Measurements from ENCODE around the gene TOR2A.

DNA sequence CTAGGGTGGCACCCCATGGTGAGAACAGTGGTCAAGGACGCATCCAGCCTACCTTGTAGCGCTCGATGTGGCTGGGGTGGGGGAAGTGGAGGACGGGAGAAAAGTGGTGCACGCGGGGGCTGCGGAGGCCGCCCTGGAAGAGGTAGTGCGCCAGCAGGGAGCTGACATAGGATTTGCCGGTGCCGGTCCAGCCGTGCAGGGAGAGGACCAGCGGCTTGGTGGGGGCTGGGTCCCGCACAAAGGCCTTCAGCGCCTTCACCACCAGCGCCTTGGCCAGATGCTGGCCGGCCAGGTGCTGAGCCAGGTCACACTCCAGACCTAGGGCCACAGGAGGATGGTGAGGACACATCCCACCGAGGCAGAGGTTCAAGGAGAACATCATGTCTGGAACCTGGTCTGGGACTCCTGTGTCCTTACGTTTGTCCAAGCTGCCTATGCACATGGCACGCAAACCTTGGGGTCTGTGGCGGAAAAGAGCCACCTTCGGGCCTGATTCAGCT, 797 bp downstream of the TOR2A start:
- TF ChIP-seq, protein P1, sequence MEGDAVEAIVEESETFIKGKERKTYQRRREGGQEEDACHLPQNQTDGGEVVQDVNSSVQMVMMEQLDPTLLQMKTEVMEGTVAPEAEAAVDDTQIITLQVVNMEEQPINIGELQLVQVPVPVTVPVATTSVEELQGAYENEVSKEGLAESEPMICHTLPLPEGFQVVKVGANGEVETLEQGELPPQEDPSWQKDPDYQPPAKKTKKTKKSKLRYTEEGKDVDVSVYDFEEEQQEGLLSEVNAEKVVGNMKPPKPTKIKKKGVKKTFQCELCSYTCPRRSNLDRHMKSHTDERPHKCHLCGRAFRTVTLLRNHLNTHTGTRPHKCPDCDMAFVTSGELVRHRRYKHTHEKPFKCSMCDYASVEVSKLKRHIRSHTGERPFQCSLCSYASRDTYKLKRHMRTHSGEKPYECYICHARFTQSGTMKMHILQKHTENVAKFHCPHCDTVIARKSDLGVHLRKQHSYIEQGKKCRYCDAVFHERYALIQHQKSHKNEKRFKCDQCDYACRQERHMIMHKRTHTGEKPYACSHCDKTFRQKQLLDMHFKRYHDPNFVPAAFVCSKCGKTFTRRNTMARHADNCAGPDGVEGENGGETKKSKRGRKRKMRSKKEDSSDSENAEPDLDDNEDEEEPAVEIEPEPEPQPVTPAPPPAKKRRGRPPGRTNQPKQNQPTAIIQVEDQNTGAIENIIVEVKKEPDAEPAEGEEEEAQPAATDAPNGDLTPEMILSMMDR (IDR thresholded peaks at IDR 0.05 in 8 of 11, conservative IDR thresholded peaks at IDR 0.05 in 3 of 11): no peak
- TF ChIP-seq POLR2A (IDR thresholded peaks at IDR 0.05): no peak

Data from spleen (tissue), 7 donors.